IPS-15b (cell line): Measurements from ENCODE around the gene LRP1B.

Experiments
- H3K27me3 ChIP-seq: one replicate; pipeline ENCODE4 v1.6.1; 2013; ENCODE audit warnings: low read length; ENCODE audit not compliant: control insufficient read depth, insufficient read depth
- H3K36me3 ChIP-seq: one replicate; pipeline ENCODE4 v1.6.1; 2013; ENCODE audit warnings: low read length; ENCODE audit not compliant: control insufficient read depth, insufficient read depth
- H3K4me1 ChIP-seq: one replicate; pipeline ENCODE4 v1.6.1; 2013; ENCODE audit warnings: mild to moderate bottlenecking, low read length; ENCODE audit not compliant: control insufficient read depth, insufficient read depth
- H3K4me3 ChIP-seq: one replicate; pipeline ENCODE4 v1.5.1; 2013; ENCODE audit warnings: low read depth, low read length
- H3K9ac ChIP-seq: one replicate; pipeline ENCODE4 v1.6.1; 2013; ENCODE audit warnings: low read depth, mild to moderate bottlenecking, low read length
- H3K9me3 ChIP-seq: one replicate; pipeline ENCODE4 v1.6.1; 2013; ENCODE audit warnings: mild to moderate bottlenecking, low read length; ENCODE audit not compliant: control insufficient read depth, insufficient read depth

The LRP1B gene

GRCh38 chr2:140270224-140270623 is 1860.6 kb downstream of the LRP1B start:
- no peaks in the 10 kb centered on the region for H3K4me1 ChIP-seq
- H3K4me3 ChIP-seq = no peak overlapping the region
- no peak overlapping the region for H3K9ac ChIP-seq
- no peaks in the 10 kb centered on the region for H3K27me3 ChIP-seq
- H3K36me3 ChIP-seq = no peaks in the 10 kb centered on the region
- no peaks in the 10 kb centered on the region for H3K9me3 ChIP-seq

DNA sequence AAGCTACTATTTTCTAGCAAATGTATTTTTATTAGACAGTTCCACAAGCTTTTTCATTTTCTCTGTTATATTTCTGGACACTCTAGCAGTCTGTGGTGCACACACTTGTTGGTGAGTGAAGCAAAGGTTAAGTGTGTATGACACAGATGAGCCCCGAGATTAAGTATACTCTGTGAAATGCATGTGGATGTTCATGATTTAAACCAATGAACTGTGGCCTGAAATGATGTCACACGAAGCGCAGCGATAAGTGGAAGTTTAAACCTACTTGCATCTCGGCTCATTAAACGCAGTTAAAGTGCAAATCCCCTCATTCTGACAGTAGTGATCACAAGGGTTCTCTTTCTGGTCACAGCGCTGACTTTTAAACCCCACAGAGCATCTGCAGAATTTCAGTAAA is 1861.8 kb downstream of the LRP1B start:
- H3K4me3 ChIP-seq = no peak overlapping the region
- H3K9ac ChIP-seq = no peak overlapping the region
- no peaks in the 10 kb centered on the region for H3K9me3 ChIP-seq
- H3K36me3 ChIP-seq = no peaks in the 10 kb centered on the region
- no peaks in the 10 kb centered on the region for H3K27me3 ChIP-seq
- H3K4me1 ChIP-seq = no peaks in the 10 kb centered on the region

DNA sequence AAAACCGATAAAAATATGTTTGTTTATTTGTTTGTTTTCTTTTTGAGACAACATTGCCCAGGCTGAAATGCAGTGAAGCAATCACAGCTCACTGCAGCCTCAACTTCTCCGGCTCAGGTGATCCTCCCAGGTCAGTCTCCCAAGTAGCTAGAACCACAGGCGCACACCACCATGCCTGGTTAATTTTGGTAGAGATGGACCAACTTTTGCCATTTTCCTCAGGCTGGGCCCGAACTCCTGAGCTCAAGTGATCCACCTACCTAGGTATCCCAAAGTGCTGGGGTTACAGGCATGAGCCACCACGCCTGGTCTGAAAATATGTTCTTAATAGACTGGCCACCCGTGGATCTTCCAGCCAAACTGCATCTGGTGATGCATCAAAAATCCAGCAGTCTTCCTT is 1867.9 kb downstream of the LRP1B start:
- Histone ChIP-seq H3K9me3 (no peaks in the 10 kb centered on the region), H3K4me1 (no peaks in the 10 kb centered on the region), H3K27me3 (no peaks in the 10 kb centered on the region), H3K36me3 (no peaks in the 10 kb centered on the region), H3K4me3 (no peak overlapping the region), H3K9ac (no peak overlapping the region)

DNA sequence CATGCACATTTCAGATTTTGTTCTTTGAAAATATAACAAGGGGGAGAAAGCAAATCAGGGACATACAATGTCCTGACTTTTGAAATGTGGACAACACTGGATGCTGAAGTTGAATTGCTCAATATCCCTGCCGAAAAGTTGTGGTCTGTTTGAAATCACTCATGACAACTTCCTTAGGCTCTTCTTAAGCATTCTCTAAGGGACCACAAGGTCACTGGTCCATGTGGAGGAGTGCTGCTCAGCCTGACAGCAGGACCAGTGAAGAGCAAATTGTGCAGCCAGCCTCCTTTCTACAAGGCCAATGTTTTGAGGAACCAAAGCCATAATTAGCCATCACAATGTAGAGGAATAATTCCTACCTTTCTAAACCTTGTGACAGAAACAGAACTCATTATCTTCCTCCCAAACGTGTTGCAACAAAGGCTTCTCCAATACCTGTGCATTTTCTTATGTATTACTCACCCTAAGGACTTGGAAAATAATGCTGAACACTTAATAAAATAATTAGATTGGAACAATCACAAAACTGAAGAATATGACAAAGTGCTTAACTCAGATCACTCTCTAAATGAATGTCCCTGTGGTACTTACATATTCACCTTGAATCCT is 1873.0 kb downstream of the LRP1B start:
- H3K4me3 ChIP-seq = no peak overlapping the region
- no peaks in the 10 kb centered on the region for H3K9me3 ChIP-seq
- H3K36me3 ChIP-seq = no peaks in the 10 kb centered on the region
- H3K4me1 ChIP-seq = no peaks in the 10 kb centered on the region
- H3K9ac ChIP-seq = no peak overlapping the region
- no peaks in the 10 kb centered on the region for H3K27me3 ChIP-seq

GRCh38 chr2:140256080-140256479 is 1874.7 kb downstream of the LRP1B start:
- H3K9ac ChIP-seq = no peak overlapping the region
- no peaks in the 10 kb centered on the region for H3K4me1 ChIP-seq
- no peaks in the 10 kb centered on the region for H3K36me3 ChIP-seq

GRCh38 chr2:140249821-140250220 is 1881.0 kb downstream of the LRP1B start:
- H3K4me3 ChIP-seq = no peak overlapping the region
- no peak overlapping the region for H3K9ac ChIP-seq
- no peaks in the 10 kb centered on the region for H3K36me3 ChIP-seq
- H3K4me1 ChIP-seq = no peaks in the 10 kb centered on the region
- no peaks in the 10 kb centered on the region for H3K9me3 ChIP-seq
- H3K27me3 ChIP-seq = no peaks in the 10 kb centered on the region

More at GRCh38 chr2:140256080-140256479, 1874.7 kb downstream of the LRP1B start:
- Histone ChIP-seq H3K4me3 (no peak overlapping the region), H3K9me3 (no peaks in the 10 kb centered on the region), H3K27me3 (no peaks in the 10 kb centered on the region)

GRCh38 chr2:140248623-140249022 is 1882.2 kb downstream of the LRP1B start:
- Histone ChIP-seq H3K9me3 (no peaks in the 10 kb centered on the region), H3K9ac (no peak overlapping the region), H3K4me1 (no peaks in the 10 kb centered on the region), H3K27me3 (no peaks in the 10 kb centered on the region), H3K36me3 (no peaks in the 10 kb centered on the region), H3K4me3 (no peak overlapping the region)

- no peaks in the 10 kb centered on the region for H3K27me3 ChIP-seq
- no peak overlapping the region for H3K9ac ChIP-seq
- no peaks in the 10 kb centered on the region for H3K4me1 ChIP-seq
- H3K36me3 ChIP-seq = no peaks in the 10 kb centered on the region
- H3K9me3 ChIP-seq = no peaks in the 10 kb centered on the region
- no peak overlapping the region for H3K4me3 ChIP-seq
Measured at GRCh38 chr2:140247451-140248195, 1883.2 kb downstream of the LRP1B start.

DNA sequence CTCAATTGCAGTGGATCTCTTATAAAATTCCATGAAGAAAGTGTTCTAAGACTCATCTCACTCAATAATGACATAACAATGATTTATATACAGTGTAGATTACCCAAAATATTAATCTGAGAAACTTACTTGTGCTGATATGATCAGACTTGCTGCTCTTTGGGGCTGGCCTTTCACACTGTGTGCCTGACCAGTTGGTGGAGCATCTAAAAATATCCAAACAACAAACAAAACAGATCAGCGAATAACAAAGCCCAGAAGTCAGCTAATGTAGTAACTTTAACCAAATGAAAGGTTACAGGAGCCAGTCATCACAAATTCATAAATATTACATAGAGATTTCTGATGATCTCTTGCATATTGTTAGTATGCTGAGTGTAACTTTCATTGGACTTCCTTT is 1883.9 kb downstream of the LRP1B start:
- Histone ChIP-seq H3K36me3 (no peaks in the 10 kb centered on the region), H3K27me3 (no peaks in the 10 kb centered on the region), H3K9me3 (no peaks in the 10 kb centered on the region), H3K9ac (no peak overlapping the region), H3K4me3 (no peak overlapping the region), H3K4me1 (no peaks in the 10 kb centered on the region)

DNA sequence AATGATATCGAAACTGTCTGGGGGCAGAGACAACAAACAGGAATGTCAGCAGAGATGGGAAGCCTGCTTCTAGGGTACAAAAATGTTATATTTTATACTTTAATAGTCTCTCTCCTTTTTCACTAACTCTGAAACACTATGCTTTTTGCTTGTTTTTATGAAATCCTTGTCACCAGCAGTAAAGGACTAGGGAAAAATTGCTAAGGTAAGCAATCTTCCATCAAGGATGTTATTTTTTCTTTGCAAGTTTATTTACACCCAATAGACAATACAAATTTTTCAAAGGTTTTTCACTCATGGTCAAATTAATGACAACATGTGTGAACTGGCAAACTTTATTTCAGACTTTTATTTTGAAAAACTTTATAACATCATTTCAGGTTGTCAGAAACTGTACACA is 1884.8 kb downstream of the LRP1B start:
- H3K36me3 ChIP-seq = no peaks in the 10 kb centered on the region
- no peaks in the 10 kb centered on the region for H3K9me3 ChIP-seq
- H3K4me1 ChIP-seq = no peaks in the 10 kb centered on the region
- H3K27me3 ChIP-seq = no peaks in the 10 kb centered on the region
- H3K9ac ChIP-seq = no peak overlapping the region
- no peak overlapping the region for H3K4me3 ChIP-seq

DNA sequence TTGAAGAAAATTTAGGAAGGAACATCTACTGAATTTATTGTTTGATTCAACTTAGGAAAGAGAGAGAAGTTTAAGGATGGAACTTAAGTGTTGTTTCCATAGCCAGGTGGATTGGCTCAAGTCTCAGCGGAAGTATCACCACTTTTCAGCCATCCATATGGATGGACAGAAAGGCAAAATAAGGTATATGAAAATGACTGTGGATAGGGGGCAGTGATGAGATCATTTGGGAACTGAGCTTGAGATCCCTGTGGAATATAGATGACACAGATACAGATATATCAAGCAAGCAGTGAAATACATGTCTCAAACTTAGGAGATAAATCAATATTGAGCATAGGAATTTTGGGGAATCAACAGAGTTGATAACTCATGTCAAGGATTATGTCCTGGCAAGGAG is 1887.9 kb downstream of the LRP1B start:
- no peaks in the 10 kb centered on the region for H3K9me3 ChIP-seq

GRCh38 chr2:140234116-140234515 is 1896.7 kb downstream of the LRP1B start:
- no peak overlapping the region for H3K9ac ChIP-seq
- H3K9me3 ChIP-seq = no peaks in the 10 kb centered on the region
- H3K4me3 ChIP-seq = no peak overlapping the region
- H3K27me3 ChIP-seq = no peaks in the 10 kb centered on the region
- no peaks in the 10 kb centered on the region for H3K36me3 ChIP-seq
- H3K4me1 ChIP-seq = no peaks in the 10 kb centered on the region

More for the DNA sequence above, 1887.9 kb downstream of the LRP1B start:
- Histone ChIP-seq H3K36me3 (no peaks in the 10 kb centered on the region), H3K9ac (no peak overlapping the region), H3K4me1 (no peaks in the 10 kb centered on the region), H3K4me3 (no peak overlapping the region), H3K27me3 (no peaks in the 10 kb centered on the region)
